HFF-Myc (cell line): ENCODE measurements around the gene NDRG2.
A peak's percentile ranks its signal among the peaks of the same experiment; 100 is the strongest.

Experiments
- DNase-seq: peaks from one replicate; pipeline ENCODE4 v3.0.0-alpha.2; 2011; ENCODE audit warnings: low read depth; ENCODE audit errors: extremely low read depth
- H3K4me3 ChIP-seq: replicated peaks from 2 replicates; pipeline ENCODE4 v1.5.1; 2011; ENCODE audit warnings: low read depth, mild to moderate bottlenecking, control low read depth, low read length
- TF ChIP-seq, protein P1 (sequence below): IDR thresholded peaks from 2 replicates; pipeline ENCODE4 v1.5.1; 2012; ENCODE audit warnings: mild to moderate bottlenecking, low read depth, low read length, control low read depth; ENCODE audit errors: missing control alignments

Gene NDRG2

DNA sequence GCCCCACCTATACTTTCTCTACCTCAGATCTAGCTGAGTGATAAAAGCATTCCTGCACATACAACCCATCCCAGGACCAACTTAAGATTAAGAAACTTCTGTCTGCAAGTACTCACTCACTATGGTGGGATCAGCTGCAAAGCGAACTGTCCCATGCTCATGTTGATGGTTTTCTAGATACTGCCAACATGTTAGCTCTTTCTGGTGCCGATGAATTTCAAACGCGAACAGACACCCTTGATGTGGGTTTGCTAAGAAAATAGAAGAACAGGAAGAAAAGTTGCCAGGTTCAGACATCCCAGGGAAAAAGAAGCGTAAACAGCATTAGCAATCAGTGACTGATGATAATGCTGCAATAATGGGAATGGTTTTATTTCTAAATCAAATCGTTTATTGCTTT, 27.3 kb downstream of the NDRG2 start:
- no peak overlapping the region for H3K4me3 ChIP-seq
- DNase-seq = no peak
- TF ChIP-seq, protein P1, sequence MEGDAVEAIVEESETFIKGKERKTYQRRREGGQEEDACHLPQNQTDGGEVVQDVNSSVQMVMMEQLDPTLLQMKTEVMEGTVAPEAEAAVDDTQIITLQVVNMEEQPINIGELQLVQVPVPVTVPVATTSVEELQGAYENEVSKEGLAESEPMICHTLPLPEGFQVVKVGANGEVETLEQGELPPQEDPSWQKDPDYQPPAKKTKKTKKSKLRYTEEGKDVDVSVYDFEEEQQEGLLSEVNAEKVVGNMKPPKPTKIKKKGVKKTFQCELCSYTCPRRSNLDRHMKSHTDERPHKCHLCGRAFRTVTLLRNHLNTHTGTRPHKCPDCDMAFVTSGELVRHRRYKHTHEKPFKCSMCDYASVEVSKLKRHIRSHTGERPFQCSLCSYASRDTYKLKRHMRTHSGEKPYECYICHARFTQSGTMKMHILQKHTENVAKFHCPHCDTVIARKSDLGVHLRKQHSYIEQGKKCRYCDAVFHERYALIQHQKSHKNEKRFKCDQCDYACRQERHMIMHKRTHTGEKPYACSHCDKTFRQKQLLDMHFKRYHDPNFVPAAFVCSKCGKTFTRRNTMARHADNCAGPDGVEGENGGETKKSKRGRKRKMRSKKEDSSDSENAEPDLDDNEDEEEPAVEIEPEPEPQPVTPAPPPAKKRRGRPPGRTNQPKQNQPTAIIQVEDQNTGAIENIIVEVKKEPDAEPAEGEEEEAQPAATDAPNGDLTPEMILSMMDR = no peak

DNA sequence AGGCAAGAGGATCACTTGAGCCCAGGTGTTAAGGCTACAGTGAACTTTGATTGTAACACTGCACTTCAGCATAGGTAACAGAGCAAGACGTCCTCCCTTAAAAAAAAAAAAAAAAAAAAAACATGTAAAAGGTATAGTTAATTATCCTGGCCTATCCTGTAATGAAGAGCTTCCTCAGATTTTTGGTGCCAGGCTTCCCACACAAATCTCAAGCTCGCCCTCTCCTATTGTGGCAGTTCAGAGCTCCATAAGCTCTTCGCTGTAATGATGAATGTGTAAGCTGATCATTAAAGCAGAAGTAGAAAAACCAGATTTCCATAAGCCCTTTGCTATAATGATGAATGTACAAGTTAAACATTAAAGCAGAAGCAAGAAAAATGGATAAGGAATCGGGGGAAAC, 27.7 kb downstream of the NDRG2 start:
- H3K4me3 ChIP-seq = no peak overlapping the region
- no peak for DNase-seq
- TF ChIP-seq, protein P1 = no peak

DNA sequence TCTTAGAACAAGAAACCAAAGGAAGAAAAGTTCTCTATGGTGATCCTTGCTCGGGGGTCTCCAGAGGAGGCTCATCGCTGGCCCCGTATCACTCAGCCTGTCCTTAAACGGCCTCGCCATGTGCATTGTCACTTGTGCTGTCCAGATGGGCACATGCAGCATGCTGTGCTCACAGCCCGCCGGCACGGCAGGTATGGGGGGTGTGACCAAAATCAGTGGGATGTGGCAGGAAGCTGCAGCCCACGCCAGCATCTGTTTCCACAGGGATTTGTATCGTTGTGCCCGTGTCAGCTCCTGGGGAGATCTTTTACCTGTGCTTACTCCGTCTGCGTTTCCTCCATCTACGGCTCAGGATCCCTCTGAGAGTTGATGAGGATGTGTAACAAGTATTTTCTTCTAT, 28.3 kb downstream of the NDRG2 start:
- no peak for DNase-seq
- TF ChIP-seq, protein P1 = no peak
- no peak overlapping the region for H3K4me3 ChIP-seq

DNA sequence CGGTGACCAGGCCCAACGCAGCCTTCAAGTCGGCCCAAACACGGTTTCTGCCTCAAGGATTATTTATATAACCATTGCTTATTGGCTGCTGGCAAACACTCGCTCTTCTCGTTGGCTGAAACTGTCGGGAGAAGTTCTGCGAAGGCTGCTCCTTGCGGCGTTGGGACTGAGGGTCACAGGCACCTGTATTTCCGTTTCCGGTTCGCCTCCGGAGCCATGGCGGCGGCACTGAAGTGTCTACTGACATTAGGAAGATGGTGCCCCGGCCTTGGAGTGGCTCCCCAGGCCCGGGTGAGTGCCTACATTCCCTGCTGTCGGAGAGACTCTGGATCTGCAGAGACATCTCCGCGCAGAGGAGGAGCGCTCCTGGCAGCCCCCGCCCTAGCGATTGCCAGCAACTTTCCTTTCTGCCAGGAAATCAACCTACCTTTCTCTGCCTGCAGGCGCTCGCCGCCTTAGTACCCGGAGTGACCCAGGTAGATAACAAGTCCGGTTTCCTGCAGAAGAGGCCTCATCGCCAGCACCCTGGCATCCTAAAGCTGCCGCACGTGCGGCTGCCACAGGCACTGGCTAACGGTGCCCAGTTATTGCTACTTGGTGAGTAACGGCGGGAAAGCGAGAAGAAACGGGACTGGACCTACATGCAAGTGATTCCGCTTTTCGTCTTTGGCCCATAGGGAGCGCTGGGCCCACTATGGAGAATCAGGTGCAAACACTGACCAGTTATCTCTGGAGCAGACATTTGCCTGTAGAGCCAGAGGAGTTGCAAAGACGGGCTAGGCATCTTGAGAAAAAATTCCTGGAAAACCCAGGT, 34.9 kb downstream of the NDRG2 start, which contains the start of gene METTL17:
METTL17 (plus strand) TSS at position 194 of the 814 bp plus-strand sequence; CDS start at position 217, 23 bp downstream.
- TF ChIP-seq, protein P1 = peak; percentile 48
- H3K4me3 ChIP-seq = peak within 1 kb of the TSS; percentile 74
- DNase-seq = peak; percentile 95

DNA sequence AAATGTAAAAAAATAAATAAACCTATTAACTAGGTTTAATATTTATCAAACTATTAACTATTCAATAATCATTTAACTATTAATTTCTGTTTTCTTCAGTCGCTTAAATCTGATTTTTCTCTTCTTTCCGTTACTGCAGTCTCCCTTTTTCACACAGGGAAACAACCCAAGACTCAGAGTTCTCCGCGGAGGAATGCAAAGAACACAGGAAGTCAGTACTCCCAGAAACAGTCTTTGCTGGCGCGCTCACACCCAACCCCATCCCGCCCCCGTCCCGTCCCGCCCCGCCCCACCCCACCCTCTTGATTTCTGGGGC, 35.4 kb downstream of the NDRG2 start:
- no peak for DNase-seq
- TF ChIP-seq, protein P1 = no peak
- H3K4me3 ChIP-seq = peak overlapping the region; percentile 74

DNA sequence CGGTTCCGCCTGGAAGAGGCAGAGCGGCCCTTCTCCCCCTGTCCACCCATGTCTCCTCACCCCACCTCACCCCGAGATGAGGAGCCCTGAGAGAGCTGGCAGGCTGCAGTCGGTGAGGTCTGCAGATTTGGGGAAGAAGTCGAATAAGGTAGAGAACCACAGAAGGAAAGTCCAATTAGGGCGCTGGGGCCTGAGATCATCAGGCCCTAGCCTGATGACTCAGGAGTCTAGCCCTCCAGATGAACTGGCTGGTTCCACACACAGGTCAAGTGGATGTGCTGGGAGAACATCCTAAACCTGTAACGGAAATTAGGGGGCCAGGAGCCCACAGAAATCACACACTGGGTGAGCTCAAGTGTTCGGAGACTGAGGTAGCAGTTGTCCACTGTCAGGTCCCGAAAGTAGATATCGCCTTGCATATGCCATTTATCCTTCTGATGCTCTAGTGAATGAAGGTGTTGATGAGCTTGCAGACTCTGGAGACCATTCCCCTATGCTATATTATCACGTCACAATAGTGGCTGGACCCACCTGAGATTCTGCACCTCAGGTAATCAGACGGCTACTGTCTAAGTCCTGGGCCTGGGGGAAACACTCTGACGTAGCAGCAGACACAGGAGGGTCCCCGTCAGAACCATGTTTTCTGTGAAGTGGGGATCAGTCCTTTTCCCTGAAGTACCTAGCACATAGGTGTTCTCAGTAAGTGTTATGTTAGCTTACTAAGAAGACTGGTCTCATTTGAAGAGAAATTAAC, 36.0 kb downstream of the NDRG2 start:
- peak overlapping the region; percentile 31 for H3K4me3 ChIP-seq
- no peak for DNase-seq
- TF ChIP-seq, protein P1 = no peak
